ENCODE measurements around the gene SLC36A1.

SLC36A1 gene

GRCh38 chr5:151493665-151494064 is 46.3 kb downstream of the SLC36A1 start:
- TF ChIP-seq MYC (IDR thresholded peaks at IDR 0.05; ENCODE audit: low read depth, low read length) (no peak), POLR2A (IDR thresholded peaks at IDR 0.05; ENCODE audit: extremely low read depth, insufficient read length) (no peak), MAX (IDR thresholded peaks at IDR 0.05; ENCODE audit: low read depth, low read length) (no peak)
- TF ChIP-seq, protein P1, sequence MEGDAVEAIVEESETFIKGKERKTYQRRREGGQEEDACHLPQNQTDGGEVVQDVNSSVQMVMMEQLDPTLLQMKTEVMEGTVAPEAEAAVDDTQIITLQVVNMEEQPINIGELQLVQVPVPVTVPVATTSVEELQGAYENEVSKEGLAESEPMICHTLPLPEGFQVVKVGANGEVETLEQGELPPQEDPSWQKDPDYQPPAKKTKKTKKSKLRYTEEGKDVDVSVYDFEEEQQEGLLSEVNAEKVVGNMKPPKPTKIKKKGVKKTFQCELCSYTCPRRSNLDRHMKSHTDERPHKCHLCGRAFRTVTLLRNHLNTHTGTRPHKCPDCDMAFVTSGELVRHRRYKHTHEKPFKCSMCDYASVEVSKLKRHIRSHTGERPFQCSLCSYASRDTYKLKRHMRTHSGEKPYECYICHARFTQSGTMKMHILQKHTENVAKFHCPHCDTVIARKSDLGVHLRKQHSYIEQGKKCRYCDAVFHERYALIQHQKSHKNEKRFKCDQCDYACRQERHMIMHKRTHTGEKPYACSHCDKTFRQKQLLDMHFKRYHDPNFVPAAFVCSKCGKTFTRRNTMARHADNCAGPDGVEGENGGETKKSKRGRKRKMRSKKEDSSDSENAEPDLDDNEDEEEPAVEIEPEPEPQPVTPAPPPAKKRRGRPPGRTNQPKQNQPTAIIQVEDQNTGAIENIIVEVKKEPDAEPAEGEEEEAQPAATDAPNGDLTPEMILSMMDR (IDR thresholded peaks at IDR 0.05; ENCODE audit: low read depth, low read length): no peak
- no peak for DNase-seq (ENCODE audit: low read depth)
- H3K4me3 ChIP-seq (ENCODE audit: low read depth, low read length): no peak overlapping the region

GRCh38 chr5:151495320-151495719 is 47.9 kb downstream of the SLC36A1 start:
- DNase-seq (ENCODE audit: low read depth): no peak
- TF ChIP-seq MYC (IDR thresholded peaks at IDR 0.05; ENCODE audit: low read depth, low read length) (no peak), POLR2A (IDR thresholded peaks at IDR 0.05; ENCODE audit: extremely low read depth, insufficient read length) (no peak)
- no peak overlapping the region for H3K4me3 ChIP-seq (ENCODE audit: low read depth, low read length)

GRCh38 chr5:151496041-151496484 is 48.7 kb downstream of the SLC36A1 start:
- H3K4me3 ChIP-seq (ENCODE audit: low read depth, low read length): no peak overlapping the region
- no peak for DNase-seq (ENCODE audit: low read depth)
- TF ChIP-seq POLR2A (IDR thresholded peaks at IDR 0.05; ENCODE audit: extremely low read depth, insufficient read length): no peak
- no peak for TF ChIP-seq MAX (IDR thresholded peaks at IDR 0.05; ENCODE audit: low read depth, low read length)
- TF ChIP-seq, protein P1 (IDR thresholded peaks at IDR 0.05; ENCODE audit: low read depth, low read length): no peak
- no peak for TF ChIP-seq MYC (IDR thresholded peaks at IDR 0.05; ENCODE audit: low read depth, low read length)

DNA sequence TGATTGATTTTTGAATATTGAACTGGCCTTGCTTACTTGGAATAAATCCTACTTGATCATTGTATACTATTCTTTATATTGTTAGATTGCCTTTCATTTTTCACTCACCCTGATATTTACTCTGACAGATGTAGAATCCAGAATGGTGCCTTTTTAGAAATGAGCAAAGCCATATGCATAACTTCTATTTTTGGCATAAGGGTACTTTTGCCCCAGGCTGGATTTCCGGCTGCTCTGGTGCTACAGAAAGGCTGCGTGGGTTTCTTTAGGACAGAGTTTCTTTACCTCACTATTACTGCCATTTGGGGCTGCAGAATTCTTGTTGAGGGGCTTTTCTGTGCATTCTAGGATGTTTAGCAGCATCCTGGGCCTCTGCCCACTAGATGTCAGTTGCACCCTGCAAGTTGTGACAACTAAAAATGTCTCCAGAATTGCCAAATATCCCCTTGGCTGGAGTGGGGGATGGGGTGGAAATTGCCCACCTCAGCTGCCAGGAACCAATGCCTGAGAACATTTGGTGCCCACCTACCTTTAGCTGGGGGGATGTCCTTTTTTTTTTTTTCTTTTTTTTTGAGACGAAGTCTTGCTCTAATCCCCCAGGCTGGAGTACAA is 50.1 kb downstream of the SLC36A1 start:
- TF ChIP-seq MYC (IDR thresholded peaks at IDR 0.05; ENCODE audit: low read depth, low read length) (no peak), MAX (IDR thresholded peaks at IDR 0.05; ENCODE audit: low read depth, low read length) (no peak), POLR2A (IDR thresholded peaks at IDR 0.05; ENCODE audit: extremely low read depth, insufficient read length) (no peak)
- TF ChIP-seq, protein P1 (IDR thresholded peaks at IDR 0.05; ENCODE audit: low read depth, low read length): no peak
- peak; percentile 60 for DNase-seq (ENCODE audit: low read depth)
- no peak overlapping the region for H3K4me3 ChIP-seq (ENCODE audit: low read depth, low read length)

DNA sequence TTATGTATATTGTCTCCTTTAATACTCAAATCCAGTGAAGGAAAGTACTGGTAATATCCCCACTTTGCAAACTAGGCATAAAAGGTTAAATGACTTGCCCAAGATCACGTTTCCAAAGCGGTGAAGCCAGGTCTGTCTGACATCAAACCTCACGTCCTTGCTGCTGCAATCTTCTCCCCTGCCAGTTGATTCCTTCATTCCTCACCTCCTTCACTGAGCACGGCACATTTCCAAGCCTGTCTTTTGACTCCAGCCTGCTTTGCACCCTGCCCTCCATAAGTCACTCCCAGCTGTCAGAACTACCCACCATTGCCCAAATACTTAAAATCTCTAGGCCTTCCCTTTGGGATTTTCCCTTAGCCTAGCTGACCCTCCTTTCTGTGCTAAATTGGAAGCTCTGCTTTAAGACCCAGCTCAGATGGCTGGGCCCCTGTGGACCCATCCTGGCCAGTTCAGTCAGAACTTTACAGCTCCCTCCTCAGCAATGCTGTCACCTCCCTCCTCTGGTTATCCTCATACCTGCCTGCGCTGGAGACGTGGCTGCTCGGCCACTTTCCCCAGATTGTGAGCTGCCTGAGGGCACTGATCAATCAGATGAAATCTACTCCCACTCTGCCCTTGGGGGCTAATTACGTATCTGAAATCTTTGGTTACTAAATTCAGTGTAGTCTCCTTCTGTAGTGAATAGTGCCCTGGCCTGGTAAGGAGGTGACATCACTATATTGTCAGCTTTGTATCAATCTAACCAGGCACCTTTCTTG is 51.2 kb downstream of the SLC36A1 start:
- H3K4me3 ChIP-seq (ENCODE audit: low read depth, low read length): no peak overlapping the region
- TF ChIP-seq POLR2A (IDR thresholded peaks at IDR 0.05; ENCODE audit: extremely low read depth, insufficient read length) (no peak), MAX (IDR thresholded peaks at IDR 0.05; ENCODE audit: low read depth, low read length) (no peak), MYC (IDR thresholded peaks at IDR 0.05; ENCODE audit: low read depth, low read length) (no peak)
- TF ChIP-seq, protein P1 (IDR thresholded peaks at IDR 0.05; ENCODE audit: low read depth, low read length): no peak
- DNase-seq (ENCODE audit: low read depth): no peak

GRCh38 chr5:151499501-151500035 is 52.2 kb downstream of the SLC36A1 start:
- TF ChIP-seq POLR2A (IDR thresholded peaks at IDR 0.05; ENCODE audit: extremely low read depth, insufficient read length) (no peak), MYC (IDR thresholded peaks at IDR 0.05; ENCODE audit: low read depth, low read length) (no peak), MAX (IDR thresholded peaks at IDR 0.05; ENCODE audit: low read depth, low read length) (no peak)
- TF ChIP-seq, protein P1 (IDR thresholded peaks at IDR 0.05; ENCODE audit: low read depth, low read length): no peak
- DNase-seq (ENCODE audit: low read depth): peak; percentile 51
- no peak overlapping the region for H3K4me3 ChIP-seq (ENCODE audit: low read depth, low read length)

Measured in NB4 (cell line).